HL-60/S4 (cell line): ENCODE results near the gene SLC6A4.
"Not testable (repeated sequence)": the region's sequence is repeated elsewhere in the genome, so short reads cannot be mapped to it uniquely, and the experiment has no call there.

Source experiments
- in situ Hi-C: fragments of 300-500 bp; cut with MboI; formaldehyde crosslinking; loops from 2 replicates; pipeline ENCODE4 v1.14.3; 2022; ENCODE audit warnings: low sequenced_read_pairs

The SLC6A4 gene

DNA sequence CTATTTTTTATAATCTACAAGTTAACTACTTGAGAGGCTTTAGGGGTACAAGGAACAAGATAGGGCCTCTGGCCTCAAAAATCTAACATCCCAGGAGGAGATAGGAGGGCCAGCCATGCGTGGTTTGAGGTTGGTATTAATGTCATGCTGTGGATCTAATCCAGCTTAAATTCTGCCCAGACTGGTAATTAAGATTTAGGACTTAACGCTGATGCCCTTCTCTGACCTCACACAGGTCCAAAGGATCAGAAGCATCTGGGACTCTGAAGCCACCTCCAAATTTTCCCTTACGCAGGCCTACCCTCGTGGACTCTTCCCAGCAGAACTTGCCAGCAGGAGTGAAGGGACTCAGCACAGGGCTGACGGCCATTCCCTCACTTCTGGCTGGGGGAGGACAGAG is 15.1 kb downstream of the SLC6A4 start:
- in situ Hi-C loops, result no loop called here

DNA sequence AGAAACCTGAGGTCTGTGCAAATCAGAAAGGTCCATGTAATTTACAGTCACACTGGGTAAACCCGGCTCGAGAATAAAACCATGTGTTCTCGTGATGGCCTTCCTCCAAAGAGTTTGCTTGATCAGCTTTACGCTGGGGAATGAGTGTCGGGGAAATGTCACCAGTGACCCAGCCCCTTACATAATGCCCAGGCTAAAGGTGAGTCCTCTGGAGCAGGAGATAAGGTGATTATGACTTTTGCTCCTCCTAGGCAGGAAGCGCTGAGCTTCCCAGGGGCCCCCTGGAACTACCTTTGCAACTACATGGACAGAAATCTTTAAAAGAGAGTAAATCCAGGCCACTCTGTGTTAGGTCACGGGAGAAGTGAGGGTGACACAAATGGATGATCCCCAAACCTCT is 15.7 kb downstream of the SLC6A4 start:
- in situ Hi-C loops, result no loop called here

DNA sequence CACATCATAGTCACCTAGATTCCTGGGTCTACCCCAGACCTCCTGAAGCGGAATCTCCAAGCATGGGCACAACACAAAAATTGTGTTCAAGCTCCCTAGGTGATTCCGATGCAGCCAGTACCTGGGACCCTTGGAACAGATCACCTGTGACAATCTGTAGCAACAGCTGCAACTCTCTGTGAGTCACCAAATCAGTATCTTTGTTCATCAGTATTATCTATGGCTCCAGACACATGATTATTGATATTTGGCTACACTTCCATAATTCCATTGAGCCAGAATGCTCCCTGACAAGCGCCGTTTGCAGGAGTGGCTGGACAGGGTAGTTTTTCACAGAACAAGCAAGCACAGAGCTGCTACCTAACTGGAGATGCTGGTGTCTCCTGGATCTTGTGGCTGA is 16.2 kb downstream of the SLC6A4 start:
- in situ Hi-C loops, result no loop called here

DNA sequence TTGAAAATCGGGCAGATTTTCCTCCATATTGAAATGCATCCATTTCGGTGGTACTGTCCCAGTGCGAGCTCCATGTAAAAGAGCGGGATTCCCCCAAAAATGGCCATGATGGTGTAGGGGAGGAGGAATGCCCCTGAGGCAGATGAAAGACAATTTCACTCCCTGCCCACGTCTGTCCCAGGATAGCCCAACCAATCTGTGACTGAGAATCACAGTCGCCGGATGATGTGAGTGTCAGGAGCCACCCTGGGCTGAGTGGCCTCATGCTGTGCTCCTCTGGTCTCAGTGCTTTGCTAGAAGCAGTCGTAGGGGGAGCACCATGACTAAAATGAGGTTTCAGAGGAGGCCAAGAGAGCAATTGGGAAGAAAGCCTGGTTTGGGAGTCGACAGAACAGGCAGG is 16.7 kb downstream of the SLC6A4 start:
- in situ Hi-C loops, result no loop called here

DNA sequence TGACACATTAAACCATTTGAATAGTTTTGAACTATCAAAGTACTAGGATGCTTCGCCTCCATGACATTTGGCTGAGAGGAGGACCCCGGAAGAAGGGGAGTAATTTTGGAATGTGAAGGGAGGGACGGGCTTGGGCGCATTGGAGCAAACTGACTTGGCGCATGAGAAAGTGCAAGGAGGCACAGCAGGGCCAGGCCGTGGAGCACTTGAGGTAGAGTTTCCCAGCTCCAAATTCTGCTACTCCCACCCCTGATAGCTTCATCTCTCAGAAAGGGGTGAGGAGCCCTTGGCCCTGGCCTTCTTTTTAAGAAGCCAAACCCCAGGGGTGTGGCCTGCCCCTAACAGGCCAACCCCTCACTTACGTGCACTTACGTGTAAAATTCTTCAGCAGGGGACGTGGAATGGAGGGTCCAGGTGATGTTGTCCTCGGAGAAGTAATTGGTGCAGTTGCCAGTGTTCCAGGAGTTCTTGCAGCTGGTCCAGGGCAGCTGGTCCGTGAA is 17.7 kb downstream of the SLC6A4 start:
- in situ Hi-C loops, result no loop called here

DNA sequence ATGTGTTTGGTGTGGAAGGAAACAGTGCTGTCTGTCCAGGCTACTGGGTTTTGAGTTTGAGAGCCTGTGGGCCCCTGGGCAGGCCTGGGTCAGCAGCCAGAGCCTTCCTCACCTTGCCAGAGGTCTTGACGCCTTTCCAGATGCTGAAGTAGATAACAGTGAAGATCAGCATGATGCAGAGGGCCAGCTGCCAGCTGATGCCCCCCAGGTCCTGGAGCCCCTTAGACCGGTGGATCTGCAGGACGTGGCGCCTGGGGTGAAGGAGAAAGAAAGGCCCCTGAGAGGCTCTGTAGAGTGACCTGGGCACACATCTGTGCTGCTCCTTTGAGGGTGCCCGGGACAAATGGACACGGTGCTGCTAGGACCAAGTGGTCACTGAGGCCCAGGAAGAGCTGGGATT is 18.4 kb downstream of the SLC6A4 start:
- in situ Hi-C loops, result no loop called here

DNA sequence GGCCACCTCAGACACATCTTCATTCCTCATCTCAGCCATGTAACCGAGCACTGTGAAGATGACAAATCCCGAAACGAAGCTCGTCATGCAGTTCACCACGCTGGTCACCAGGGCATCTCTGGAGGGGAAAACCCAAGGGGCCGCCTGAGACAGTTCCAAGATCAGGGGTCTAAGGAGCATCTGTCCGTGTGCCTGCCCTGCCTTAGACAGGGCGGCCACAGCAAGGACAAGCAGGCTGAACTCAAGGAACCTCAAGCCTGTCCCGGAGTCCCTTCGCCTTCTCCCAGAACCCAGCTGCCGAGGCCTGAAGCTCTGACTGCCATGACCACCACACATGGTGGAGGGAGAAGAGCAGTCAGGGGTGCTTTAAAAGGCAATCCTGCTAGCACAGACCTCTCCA is 22.7 kb downstream of the SLC6A4 start:
- in situ Hi-C loops, result no loop called here

DNA sequence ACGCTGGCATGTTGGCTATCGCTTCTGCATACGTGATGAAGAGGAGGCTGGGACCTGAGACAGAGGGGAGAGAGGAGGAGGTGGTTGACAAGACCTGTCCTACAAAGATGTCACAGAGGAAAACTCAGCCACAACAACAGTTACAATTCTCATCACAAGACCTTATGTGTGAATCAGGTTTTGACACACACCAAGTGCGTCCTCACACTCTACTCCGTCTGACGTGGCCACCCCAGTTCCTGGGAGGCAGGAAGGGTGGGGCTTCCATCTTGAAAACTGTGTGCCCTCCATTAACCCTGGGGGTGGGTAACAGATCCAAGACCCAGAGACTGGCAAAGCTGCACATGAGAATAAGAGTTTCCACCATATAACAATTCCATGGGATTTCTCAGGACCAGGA is 24.1 kb downstream of the SLC6A4 start:
- in situ Hi-C loops, result no loop called here

DNA sequence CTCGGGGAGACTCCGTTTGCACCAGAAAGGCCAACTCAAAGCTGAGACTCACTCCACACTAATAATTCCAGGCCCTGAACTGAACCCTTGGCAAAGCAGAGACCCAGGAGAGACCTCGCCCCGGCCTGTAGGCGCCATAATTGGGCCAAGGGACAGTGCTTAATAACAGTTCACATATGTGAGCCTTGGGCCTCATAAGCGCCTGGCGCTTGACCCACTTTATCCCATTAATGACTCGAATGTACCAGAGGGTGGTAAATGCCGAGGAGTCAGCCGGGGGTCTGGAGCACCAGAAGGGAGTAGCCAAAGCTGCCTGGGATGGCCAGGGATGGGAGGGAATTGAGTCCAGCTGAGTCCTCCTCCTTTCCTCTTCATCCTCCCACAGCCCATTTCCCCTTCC is 24.6 kb downstream of the SLC6A4 start:
- in situ Hi-C loops, result no loop called here

DNA sequence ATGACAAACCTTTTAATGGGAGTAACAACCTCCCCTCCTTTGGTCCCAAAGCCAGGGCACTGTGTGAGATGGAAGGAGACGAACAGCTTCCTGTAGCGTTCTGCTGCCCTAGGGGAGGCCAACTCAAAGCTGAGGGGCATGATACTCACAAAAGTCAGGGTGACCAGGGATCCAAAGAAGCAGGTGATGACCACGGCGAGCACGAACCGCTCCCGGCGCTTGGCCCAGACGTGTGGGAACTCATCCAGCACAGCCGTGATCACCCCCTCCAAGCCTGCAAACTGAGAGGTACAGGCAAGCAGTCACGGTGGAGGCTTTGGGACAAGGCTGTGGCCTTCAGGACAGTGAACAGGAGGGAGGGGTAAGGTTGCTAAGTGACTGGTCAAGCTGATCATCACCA is 25.1 kb downstream of the SLC6A4 start:
- in situ Hi-C loops, result no loop called here

DNA sequence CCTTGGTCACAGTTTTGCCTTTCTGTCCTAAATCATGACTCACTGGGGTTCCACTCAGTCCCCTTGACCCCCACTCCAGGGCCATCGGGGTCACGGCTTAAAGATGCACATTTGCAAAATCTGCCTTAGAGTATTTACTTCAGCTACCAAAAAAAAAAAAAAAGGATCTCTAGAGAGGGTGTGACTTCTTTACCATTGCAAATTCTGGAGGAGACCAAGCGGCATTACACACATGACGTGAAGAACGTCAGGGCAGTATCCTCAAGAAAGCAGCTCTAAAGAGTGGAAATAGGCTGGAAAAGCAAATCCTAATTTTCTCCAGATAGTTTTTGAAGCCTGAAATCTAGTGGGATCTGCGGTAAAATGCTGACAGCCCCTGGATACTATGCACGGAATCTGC is 25.6 kb downstream of the SLC6A4 start:
- in situ Hi-C loops, result no loop called here

DNA sequence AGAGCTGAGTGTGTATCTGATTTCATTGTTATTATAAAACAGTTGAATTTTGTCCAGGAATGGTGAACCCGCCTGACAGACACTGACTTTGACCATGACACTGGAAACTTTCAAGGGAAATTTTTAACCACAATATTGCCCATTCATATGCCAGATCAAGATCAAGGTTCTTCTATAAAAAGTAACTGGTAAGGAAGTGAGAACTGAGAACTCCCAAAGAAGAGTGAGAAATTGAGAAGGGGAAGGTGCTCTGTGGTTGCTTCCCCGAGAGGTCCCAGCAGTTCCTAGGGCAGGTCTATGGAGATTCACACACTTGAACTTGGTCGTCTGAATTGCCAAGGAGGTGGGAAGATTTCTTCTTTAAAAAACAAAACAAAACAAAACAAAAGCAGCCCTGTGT is 27.3 kb downstream of the SLC6A4 start:
- in situ Hi-C loops, result no loop called here

DNA sequence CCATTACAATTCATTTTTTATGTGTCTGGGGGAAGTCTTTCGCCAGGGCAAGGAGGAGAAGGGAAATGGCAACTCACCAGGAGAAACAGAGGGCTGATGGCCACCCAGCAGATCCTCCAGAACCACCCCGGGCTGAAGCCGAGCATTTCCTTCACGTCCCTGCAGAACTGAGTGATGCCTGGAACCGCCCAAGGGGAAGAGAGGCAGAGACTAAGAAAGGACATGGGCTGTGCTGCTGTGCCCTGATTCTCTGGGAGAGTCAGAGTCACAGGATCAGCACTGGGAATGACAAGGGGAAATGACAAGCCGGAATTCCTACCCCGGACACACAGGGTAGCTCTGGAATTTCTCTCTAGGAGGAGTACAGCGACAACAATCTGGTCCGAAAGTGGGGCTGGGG is 27.8 kb downstream of the SLC6A4 start:
- in situ Hi-C loops, result no loop called here

DNA sequence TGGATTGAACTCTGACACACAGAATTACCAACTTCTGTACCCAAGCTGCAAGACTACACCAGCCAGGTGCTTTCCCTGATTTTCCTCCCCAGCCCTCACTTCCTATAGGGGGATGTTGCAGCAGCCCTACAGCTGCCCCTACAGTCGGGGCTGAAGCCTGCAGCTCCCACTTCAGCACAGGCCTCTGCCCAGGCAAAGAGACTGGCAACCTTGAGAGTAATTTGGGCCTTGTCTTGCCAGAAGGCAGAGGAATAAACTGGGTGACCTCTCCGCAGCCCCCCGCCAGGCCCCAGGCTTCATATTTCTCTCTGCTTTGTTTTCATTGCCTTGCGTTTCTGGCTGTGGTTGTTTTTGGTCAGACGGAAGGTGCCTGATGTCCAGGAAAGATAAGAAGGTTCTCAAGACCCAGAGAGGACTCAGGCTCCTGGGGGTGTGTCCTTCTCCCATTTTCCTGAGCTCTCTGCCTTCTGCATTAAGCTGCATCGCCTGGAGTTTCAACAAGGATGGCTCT is 32.0 kb downstream of the SLC6A4 start:
- in situ Hi-C loops, result no loop called here

DNA sequence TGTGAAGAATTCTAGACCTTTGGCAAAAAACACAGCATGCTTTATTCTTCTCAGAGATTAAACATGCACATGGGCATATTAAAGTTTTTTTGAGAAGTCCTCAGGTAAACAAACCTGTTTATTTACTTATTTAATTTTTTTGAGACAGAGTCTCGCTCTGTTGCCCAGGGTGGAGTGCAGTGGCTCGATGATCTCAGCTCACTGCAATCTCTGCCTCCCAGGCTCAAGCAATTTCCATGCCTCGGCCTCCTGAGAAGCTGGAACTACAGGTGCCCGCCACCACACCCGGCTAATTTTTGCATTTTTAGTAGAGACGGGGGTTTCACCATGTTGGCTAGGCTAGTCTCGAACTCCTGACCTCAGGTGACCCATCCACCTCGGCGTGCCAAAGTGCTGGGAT is 34.8 kb downstream of the SLC6A4 start:
- in situ Hi-C loops, result not testable (repeated sequence)

DNA sequence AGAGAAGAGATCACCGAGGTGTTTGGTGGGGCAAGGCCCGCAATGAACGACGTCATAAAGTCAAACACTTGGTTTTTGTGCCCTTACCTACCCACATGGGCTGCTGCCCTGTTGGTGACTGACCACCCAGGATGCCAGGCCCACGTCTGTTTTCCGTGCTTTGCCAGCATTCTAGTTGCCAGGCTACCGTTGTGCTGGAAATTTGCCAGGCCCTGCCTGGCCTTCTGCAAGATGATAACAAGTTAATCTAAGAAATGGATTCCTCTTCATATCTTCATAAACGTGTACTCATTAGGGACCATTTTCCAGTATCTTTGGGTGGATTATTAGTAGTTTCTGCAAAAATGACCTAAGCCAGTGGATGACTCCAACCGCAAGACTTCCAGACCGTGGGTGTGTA is 35.4 kb downstream of the SLC6A4 start:
- in situ Hi-C loops, result no loop called here

DNA sequence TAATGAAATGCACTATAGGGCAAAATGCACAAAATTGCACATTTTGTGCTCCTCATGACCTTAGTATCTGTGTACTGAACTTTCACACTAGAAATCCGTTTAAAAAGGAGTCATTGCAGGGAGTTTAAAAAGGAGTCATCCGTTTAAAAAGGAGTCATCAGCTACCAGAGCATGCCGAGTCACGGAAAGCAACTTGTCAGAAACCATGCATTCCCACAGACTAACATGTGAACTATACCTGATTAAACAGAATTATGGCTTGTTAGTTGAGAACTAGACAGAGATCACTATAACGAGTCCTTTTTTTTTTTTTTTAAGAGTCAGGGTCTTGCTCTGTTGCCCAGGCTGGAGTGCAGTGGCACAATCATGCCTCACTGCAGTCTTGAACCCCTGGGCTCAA is 35.9 kb downstream of the SLC6A4 start:
- in situ Hi-C loops, result no loop called here

DNA sequence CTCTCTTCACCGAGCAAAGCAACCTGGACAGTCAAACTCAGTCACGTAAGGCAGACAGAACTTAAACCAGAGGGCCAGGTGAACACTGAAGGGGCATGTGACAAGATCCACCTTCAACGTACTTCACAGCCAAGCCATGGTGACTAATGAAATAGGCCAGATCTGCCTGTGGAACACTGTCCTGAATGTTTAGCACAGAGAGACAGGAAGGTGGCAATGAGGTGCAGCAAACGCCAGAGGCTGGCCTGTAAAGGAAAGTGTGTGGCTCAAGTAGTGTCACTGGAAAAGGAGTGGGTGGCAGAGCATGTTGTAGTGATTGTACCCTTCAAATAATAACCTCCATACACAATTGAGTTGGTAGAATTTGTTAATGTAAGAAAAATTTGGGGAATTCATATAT is 38.1 kb downstream of the SLC6A4 start:
- in situ Hi-C loops, result no loop called here

DNA sequence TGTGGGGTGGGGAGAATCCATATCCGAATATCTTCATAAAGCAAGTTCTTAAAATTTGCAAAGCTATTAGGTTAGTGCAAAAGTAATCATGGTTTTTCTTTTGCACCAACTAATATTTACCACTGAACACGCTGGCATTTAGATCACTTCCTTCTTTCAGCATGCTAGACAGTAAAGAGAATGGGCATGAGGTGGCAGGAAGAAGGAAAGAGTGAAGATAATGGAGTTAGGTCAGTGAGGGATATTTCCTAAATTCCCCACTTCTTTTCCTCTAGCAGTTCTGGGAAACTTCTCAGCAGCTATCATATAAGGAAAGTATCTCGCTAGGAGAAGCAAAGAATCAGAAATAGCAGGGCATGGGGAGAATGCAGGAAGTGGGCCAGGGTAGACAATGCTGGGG is 39.0 kb downstream of the SLC6A4 start:
- in situ Hi-C loops, result no loop called here

DNA sequence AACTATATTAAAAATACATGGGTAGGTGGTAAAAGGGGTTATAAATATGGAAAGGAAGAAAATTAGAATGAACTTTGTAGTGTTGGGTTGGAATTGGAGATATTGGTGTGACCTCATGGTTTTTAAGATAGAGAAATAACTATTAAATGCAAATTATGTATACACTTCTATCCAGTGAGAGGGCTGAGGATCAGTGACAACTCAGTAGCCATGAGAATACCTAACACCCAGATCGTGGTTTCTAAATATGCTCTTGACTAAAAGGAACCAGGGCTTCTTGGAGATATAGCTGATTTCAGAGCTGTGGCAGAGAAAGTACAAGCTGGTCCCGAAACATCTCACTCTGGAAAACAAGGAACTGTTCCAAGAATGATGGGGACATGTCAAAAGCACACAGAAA is 44.4 kb downstream of the SLC6A4 start:
- in situ Hi-C loops, result no loop called here

DNA sequence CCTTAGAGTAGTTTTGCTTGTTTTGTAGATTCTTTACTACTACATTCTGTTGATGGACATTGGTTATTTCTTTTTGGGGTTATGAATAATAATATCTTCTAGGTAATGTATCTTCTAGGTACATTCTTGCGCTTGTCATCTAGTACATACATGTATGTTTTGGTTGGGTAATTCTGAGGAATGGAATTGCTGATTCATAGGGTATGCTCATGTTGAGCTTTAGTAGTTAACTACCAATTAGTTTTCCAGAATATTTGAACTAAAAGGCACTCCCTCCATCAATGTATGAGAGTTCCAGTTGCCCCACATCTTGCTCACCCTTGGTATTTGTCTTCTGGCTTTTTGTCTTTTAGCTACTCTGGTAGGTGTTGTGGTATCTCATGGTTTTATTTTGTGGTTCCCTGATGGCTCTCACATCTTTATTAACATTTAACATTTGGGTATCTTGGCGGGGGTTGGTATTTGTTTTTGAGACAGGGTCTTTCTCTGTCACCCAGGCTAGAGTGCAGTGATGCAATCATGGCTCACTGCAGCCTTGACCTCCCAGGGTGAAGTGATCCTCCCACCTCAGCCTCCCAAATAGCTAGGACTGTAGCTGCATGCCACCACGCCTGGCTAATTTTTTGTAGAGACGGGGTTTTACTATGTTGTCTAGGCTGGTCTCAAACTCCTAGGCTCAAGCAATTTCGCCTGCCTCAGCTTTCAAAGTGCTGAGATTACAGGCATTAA is 47.1 kb downstream of the SLC6A4 start:
- in situ Hi-C loops, result no loop called here

DNA sequence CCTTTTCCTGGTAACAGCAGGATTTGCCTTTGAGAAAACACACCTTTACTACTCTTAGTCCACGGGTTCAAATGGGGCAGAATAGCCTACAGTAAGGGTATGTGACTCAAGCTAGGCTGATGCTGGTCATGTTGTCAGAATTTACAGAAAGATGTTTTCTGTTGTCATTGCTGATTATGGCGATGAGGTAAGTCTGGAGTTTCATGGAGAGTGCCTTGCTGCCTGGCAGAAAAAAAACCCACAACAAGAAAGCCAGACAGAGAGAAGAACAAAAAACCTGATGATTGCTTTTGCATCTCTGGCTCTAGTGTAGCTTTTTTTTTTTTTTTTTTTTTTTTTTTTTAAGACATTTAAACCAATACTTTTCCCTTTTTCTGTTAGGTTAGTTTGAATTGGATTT is 47.9 kb downstream of the SLC6A4 start:
- in situ Hi-C loops, result no loop called here

DNA sequence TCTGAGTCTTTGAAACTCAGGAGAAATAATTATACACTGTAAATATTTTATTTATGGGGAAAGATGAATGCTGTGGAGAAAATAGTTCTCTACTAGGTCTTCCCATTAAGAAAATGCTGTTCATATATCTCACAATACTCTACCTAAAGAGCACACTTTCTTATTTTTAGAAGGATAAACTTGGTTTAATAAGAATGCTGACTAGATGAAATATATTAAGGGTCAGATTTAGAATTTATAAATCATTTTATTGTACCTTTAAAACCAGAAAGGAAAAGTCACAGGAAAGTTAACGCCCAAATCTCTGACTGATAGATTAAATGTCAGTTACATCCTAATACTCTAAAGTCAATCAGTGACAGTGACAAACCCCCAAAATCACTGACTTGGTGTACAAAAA is 48.7 kb downstream of the SLC6A4 start:
- in situ Hi-C loops, result no loop called here
